HepG2 (cell line): ENCODE measurements around the gene VPS11. TPM values are rescaled to one million over a fixed set of nuclear protein-coding genes. Genes with fewer than 3 reads are reported as not detected.

Source experiments
- ATF1 ChIP-seq: IDR thresholded peaks from 2 replicates; pipeline ENCODE4 v1.6.1; 2016; ENCODE audit warnings: mild to moderate bottlenecking, control low read depth
- CBX5 ChIP-seq: sonication (generic); formaldehyde crosslinking; IDR thresholded peaks from 2 replicates; pipeline ENCODE4 v1.4.0; 2020; ENCODE audit warnings: missing genetic modification reagents, borderline replicate concordance
- E2F5 ChIP-seq: sonication (generic); formaldehyde crosslinking; conservative IDR thresholded peaks from 2 replicates; pipeline ENCODE4 v1.4.0; 2020; ENCODE audit warnings: missing genetic modification reagents
- FOXO4 ChIP-seq: sonication (generic); formaldehyde crosslinking; conservative IDR thresholded peaks from 2 replicates; pipeline ENCODE4 v1.8.1; 2023; ENCODE audit warnings: missing genetic modification reagents
- GMEB1 ChIP-seq: sonication (generic); formaldehyde crosslinking; IDR thresholded peaks from 2 replicates; pipeline ENCODE4 v1.5.1; 2020; ENCODE audit warnings: missing genetic modification reagents, mild to moderate bottlenecking, borderline replicate concordance
- KDM3A ChIP-seq: IDR thresholded peaks from 2 replicates; pipeline ENCODE4 v1.6.1; 2018; ENCODE audit warnings: low read depth, missing compliant biosample characterization
- LBX2 ChIP-seq: sonication (generic); formaldehyde crosslinking; IDR thresholded peaks from 2 replicates; pipeline ENCODE4 v1.5.0; 2020; ENCODE audit warnings: missing genetic modification reagents, mild to moderate bottlenecking, borderline replicate concordance
- MBD4 ChIP-seq: IDR thresholded peaks from 2 replicates; pipeline ENCODE4 v1.6.1; 2012; ENCODE audit warnings: low read length, inconsistent platforms, borderline replicate concordance
- MLX ChIP-seq: IDR thresholded peaks from 2 replicates; pipeline ENCODE4 v1.6.1; 2016
- RFX1 ChIP-seq: fragments of 450-650 bp; IDR thresholded peaks from 2 replicates; pipeline ENCODE4 v1.6.1; 2017
- SALL2 ChIP-seq: sonication (generic); formaldehyde crosslinking; IDR thresholded peaks from 2 replicates; pipeline ENCODE4 v1.8.1; 2023; ENCODE audit warnings: mild to moderate bottlenecking, missing genetic modification reagents, inconsistent platforms
- SNAPC2 ChIP-seq: sonication (generic); formaldehyde crosslinking; IDR thresholded peaks from 2 replicates; pipeline ENCODE4 v1.8.1; 2022; ENCODE audit warnings: mild to moderate bottlenecking, missing genetic modification reagents
- SP1 ChIP-seq, 2 experiments: fragments of 450-650 bp in 1 of 2; sonication (generic) in 1 of 2; formaldehyde crosslinking in 1 of 2; IDR thresholded peaks; 2 replicates each; pipeline versions ENCODE4 v1.4.0 to v1.6.1; 2016 to 2020; ENCODE audit warnings: missing genetic modification reagents in 1 of 2
- SRF ChIP-seq: IDR thresholded peaks from 2 replicates; pipeline ENCODE4 v1.6.1; 2011; ENCODE audit warnings: mild to moderate bottlenecking, low read depth, low read length, moderate library complexity
- STAT5B ChIP-seq: sonication (generic); formaldehyde crosslinking; IDR thresholded peaks from 2 replicates; pipeline ENCODE4 v1.4.0; 2020; ENCODE audit warnings: missing genetic modification reagents
- TAF15 ChIP-seq: fragments of 200-400 bp; formaldehyde crosslinking; IDR thresholded peaks from one replicate; pipeline ENCODE4 v1.6.1; 2018; ENCODE audit warnings: mild to moderate bottlenecking, low read depth, low read length; ENCODE audit not compliant: poor library complexity, severe bottlenecking
- TGIF2 ChIP-seq: IDR thresholded peaks from 2 replicates; pipeline ENCODE4 v1.6.1; 2016; ENCODE audit warnings: control low read depth, missing compliant biosample characterization
- ZBTB1 ChIP-seq: sonication (generic); formaldehyde crosslinking; IDR thresholded peaks from 2 replicates; pipeline ENCODE4 v1.4.0; 2020; ENCODE audit warnings: missing genetic modification reagents, borderline replicate concordance
- ZBTB7A ChIP-seq: sonication (generic); formaldehyde crosslinking; IDR thresholded peaks from 2 replicates; pipeline ENCODE4 v1.8.0; 2022; ENCODE audit warnings: mild to moderate bottlenecking, missing genetic modification reagents
- ZC3H4 ChIP-seq: sonication (generic); formaldehyde crosslinking; IDR thresholded peaks from 2 replicates; pipeline ENCODE4 v1.4.0; 2020; ENCODE audit warnings: missing genetic modification reagents, borderline replicate concordance
- ZFP36 ChIP-seq: fragments of 150-350 bp; IDR thresholded peaks from 2 replicates; pipeline ENCODE4 v1.6.1; 2018; ENCODE audit warnings: borderline replicate concordance, low read length, low read depth; ENCODE audit not compliant: partially characterized antibody
- ZNF180 ChIP-seq: sonication (generic); formaldehyde crosslinking; IDR thresholded peaks from 2 replicates; pipeline ENCODE4 v1.4.0; 2020; ENCODE audit warnings: low read depth, missing genetic modification reagents, borderline replicate concordance
- ZNF230 ChIP-seq: sonication (generic); formaldehyde crosslinking; IDR thresholded peaks from 2 replicates; pipeline ENCODE4 v1.4.0; 2020; ENCODE audit warnings: mild to moderate bottlenecking, missing genetic modification reagents
- ZNF251 ChIP-seq: sonication (generic); formaldehyde crosslinking; IDR thresholded peaks from 2 replicates; pipeline ENCODE4 v1.9.0; 2021; ENCODE audit warnings: mild to moderate bottlenecking, missing genetic modification reagents
- ZNF567 ChIP-seq: sonication (generic); formaldehyde crosslinking; IDR thresholded peaks from 2 replicates; pipeline ENCODE4 v1.8.1; 2023; ENCODE audit warnings: mild to moderate bottlenecking, missing genetic modification reagents, borderline replicate concordance
- ZNF75D ChIP-seq: sonication (generic); formaldehyde crosslinking; IDR thresholded peaks from 2 replicates; pipeline ENCODE4 v1.8.1; 2023; ENCODE audit warnings: missing genetic modification reagents, mild to moderate bottlenecking, borderline replicate concordance
- ZNF792 ChIP-seq: IDR thresholded peaks from 2 replicates; pipeline ENCODE4 v1.6.1; 2016
- polyA plus RNA-seq, 8 experiments: library from polyadenylated mRNA; depleted of rRNA in 3 of 8; stranded (reverse) in 7 of 8; unstranded in 1 of 8; fragments of >200 nt; fragmentation: Illumina TruSeq in 4 of 8; extraction: Trizol in 4 of 8; gene quantifications; 2 replicates each; pipeline versions ENCODE4 v1.2.1 to v1.2.3, GENCODE V29; 2011 to 2016; ENCODE audit warnings: low read depth in 4 of 8, missing spikeins in 1 of 8, mixed read lengths in 1 of 8; ENCODE audit not compliant: insufficient read depth in 1 of 8
- total RNA-seq, 5 experiments: library from RNA; depleted of rRNA; stranded (reverse); fragments of >200 nt; fragmentation: Illumina TruSeq; extraction: Trizol; gene quantifications; 2 replicates each; pipeline ENCODE4 v1.2.3, GENCODE V29; 2016; ENCODE audit warnings: low read depth in 1 of 5

The VPS11 gene
- total and polyA plus RNA-seq, 2 of the 13 experiments (the other 11 are each of a cell fraction or from before 2014, with no cell fraction given) = 13.7 to 21.6 TPM

GRCh38 chr11:119029340-119030028, 38.1 kb upstream of the VPS11 start (continued):
- no peak for TF ChIP-seq LBX2 (CRISPR knock-in tag)
- no peak for TF ChIP-seq ZFP36
- no peak for TF ChIP-seq MLX (CRISPR knock-in tag)
- no peak for TF ChIP-seq ZNF75D (CRISPR knock-in tag)
- TF ChIP-seq ZNF230 = peak; percentile 41; the same call in 1 of the 2 replicates
- TF ChIP-seq SNAPC2 (CRISPR knock-in tag) = 0 out of 2 replicates have a peak, but pooled peaks have one; percentile 28
- no peak for TF ChIP-seq MBD4
- TF ChIP-seq ZNF567 = no peak
- TF ChIP-seq ZNF792 (CRISPR knock-in tag) = no peak
- TF ChIP-seq RFX1 = no peak
- TF ChIP-seq TAF15 = no peak
- TF ChIP-seq KDM3A (CRISPR knock-in tag) = no peak
- TF ChIP-seq ZNF251 (CRISPR knock-in tag) = no peak
- TF ChIP-seq SALL2 (CRISPR knock-in tag) = no peak
- no peak for TF ChIP-seq CBX5 (CRISPR knock-in tag)
- no peak for TF ChIP-seq STAT5B (CRISPR knock-in tag)
- TF ChIP-seq ATF1 = no peak
- 0 out of 2 replicates have a peak, but pooled peaks have one; percentile 13 for TF ChIP-seq TGIF2 (CRISPR knock-in tag)
- TF ChIP-seq FOXO4 = no peak
- TF ChIP-seq ZBTB7A = no peak
- TF ChIP-seq GMEB1 (CRISPR knock-in tag) = no peak
- TF ChIP-seq SP1 (IDR thresholded peaks at IDR 0.05) = no peak
- no peak for TF ChIP-seq SP1 (CRISPR knock-in tag; IDR thresholded peaks at IDR 0.05)
- TF ChIP-seq ZC3H4 (CRISPR knock-in tag) = no peak; the same call in 1 of the 2 replicates
- TF ChIP-seq ZNF180 = no peak
- TF ChIP-seq E2F5 = no peak
- TF ChIP-seq SRF = no peak
- no peak for TF ChIP-seq ZBTB1 (CRISPR knock-in tag)
